ENCODE results near the gene BAMBI. TPM values are rescaled to one million over a fixed set of nuclear protein-coding genes. Genes with fewer than 3 reads are reported as not detected.

BAMBI gene
- total RNA-seq, 2 experiments from 2014 or later = 0.18 to 0.27 TPM

DNA sequence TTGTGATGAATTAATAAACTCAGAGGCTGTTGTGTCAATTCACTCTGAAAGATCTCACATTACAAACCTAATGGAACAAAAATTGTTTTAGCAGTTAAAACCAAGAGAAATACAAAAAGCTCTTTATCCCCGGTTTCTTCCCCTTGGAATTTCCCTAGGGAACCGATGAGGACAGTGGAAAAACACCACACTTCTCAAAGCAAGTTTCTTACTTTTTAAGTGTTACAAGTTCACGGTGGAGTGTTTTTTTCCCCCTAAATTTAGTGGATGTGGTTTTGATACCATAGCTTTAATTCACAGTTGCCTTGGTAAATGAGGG is 10.3 kb downstream of the BAMBI start:
- intact Hi-C loops (cut with micrococcal nuclease) = no loop called here
- TF ChIP-seq, protein P1, sequence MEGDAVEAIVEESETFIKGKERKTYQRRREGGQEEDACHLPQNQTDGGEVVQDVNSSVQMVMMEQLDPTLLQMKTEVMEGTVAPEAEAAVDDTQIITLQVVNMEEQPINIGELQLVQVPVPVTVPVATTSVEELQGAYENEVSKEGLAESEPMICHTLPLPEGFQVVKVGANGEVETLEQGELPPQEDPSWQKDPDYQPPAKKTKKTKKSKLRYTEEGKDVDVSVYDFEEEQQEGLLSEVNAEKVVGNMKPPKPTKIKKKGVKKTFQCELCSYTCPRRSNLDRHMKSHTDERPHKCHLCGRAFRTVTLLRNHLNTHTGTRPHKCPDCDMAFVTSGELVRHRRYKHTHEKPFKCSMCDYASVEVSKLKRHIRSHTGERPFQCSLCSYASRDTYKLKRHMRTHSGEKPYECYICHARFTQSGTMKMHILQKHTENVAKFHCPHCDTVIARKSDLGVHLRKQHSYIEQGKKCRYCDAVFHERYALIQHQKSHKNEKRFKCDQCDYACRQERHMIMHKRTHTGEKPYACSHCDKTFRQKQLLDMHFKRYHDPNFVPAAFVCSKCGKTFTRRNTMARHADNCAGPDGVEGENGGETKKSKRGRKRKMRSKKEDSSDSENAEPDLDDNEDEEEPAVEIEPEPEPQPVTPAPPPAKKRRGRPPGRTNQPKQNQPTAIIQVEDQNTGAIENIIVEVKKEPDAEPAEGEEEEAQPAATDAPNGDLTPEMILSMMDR (IDR thresholded peaks at IDR 0.05) = no peak
- peaks cover 21% of the 10 kb centered on the region for H3K27me3 Mint-ChIP-seq
- no peaks in the 10 kb centered on the region for H3K9me3 Mint-ChIP-seq
- H3K4me3 Mint-ChIP-seq = no peak overlapping the region
- CTCF ChIA-PET = interaction anchor here (1.3 kb wide), 1 partner anchor 24 kb away, joined by 6 read pairs; no protein-coding TSS in a partner anchor
- no peak overlapping the region for H3K27ac Mint-ChIP-seq
- POLR2A ChIA-PET = no interaction called here
- DNase-seq = no peak
- no peaks in the 10 kb centered on the region for H3K4me1 Mint-ChIP-seq (ENCODE audit: low read depth)
- H3K36me3 Mint-ChIP-seq (ENCODE audit: low read depth) = no peaks in the 10 kb centered on the region
- no peak for ATAC-seq

DNA sequence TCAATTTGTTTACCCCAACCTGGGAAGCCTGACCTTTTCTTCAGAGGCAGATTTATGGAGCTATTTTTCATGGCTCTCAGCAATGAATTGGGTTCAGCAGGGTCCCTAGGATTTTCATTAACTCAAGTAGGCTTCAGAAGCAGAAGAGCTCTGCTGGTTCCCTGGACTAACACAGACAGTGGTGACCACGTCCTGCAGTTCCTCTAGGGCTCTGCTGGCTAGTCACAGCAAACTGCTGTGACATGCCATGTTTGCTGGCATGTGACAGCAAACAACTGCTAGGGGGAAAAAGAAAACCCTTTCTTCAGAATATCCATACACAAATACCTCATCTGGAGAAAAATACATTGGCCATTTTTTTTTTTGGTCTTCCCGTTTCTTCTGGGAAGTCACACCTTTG is 13.2 kb downstream of the BAMBI start:
- Mint-ChIP-seq H3K27me3 (peaks cover 15% of the 10 kb centered on the region), H3K9me3 (no peaks in the 10 kb centered on the region), H3K36me3 (ENCODE audit: low read depth) (no peaks in the 10 kb centered on the region), H3K4me3 (no peak overlapping the region), H3K4me1 (ENCODE audit: low read depth) (no peaks in the 10 kb centered on the region), H3K27ac (no peak overlapping the region)
- ChIA-PET POLR2A (no interaction called here), CTCF (no interaction called here)
- ATAC-seq (no peak), DNase-seq (no peak)
- TF ChIP-seq, protein P1 (IDR thresholded peaks at IDR 0.05) = no peak
- intact Hi-C loops (cut with micrococcal nuclease) = no loop called here

DNA sequence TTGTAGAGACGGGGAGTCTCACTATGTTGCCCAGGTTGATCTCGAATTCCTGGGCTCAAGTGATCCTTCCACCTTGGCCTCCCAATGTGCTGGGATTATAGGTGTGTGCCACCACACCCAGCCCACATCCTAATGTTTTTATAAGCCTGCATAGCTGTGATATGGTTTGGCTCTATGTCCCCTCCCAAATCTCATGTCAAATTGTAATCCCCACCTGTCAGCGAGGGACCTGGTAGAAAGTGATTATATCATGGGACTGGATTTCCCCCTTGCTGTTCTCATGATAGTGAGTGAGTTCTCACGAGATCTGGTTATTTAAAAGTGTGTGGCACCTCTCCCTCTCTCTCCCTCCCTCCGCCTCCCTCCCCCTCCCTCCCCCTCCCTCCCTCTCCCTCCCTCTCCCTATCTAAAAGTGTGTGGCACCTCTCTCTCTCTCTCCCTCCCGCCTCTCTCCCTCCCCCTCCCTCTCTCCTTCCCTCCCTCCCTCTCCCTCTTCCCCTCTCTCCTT is 13.9 kb downstream of the BAMBI start:
- Mint-ChIP-seq H3K4me3 (no peak overlapping the region), H3K27me3 (peaks cover 15% of the 10 kb centered on the region), H3K4me1 (ENCODE audit: low read depth) (no peaks in the 10 kb centered on the region), H3K27ac (no peak overlapping the region), H3K9me3 (no peaks in the 10 kb centered on the region), H3K36me3 (ENCODE audit: low read depth) (no peaks in the 10 kb centered on the region)
- TF ChIP-seq, protein P1 (IDR thresholded peaks at IDR 0.05) = no peak
- ATAC-seq = no peak
- intact Hi-C loops (cut with micrococcal nuclease) = no loop called here
- DNase-seq = no peak
- CTCF ChIA-PET = no interaction called here
- POLR2A ChIA-PET = no interaction called here

DNA sequence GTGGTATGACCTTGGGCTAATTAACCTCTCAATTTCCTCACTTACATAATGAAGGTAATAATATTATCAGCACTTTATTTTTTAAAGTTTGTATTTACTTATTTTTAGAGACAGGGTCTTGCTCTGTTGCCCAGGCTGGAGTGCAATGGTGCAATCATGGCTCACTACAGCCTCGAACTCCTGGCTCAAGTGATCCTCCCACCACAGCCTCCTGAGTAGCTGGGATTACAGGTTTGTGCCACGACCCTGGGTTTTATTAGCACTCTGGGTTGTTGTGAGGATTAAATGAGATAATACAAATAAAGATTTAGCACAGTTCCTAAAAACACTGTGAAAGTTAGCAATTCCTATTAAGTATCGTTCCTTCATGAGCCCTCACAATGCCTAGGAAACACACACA is 14.7 kb downstream of the BAMBI start:
- Mint-ChIP-seq H3K27me3 (peaks cover 12% of the 10 kb centered on the region), H3K9me3 (no peaks in the 10 kb centered on the region), H3K4me1 (ENCODE audit: low read depth) (no peaks in the 10 kb centered on the region), H3K4me3 (no peak overlapping the region), H3K27ac (no peak overlapping the region), H3K36me3 (ENCODE audit: low read depth) (no peaks in the 10 kb centered on the region)
- TF ChIP-seq, protein P1 (IDR thresholded peaks at IDR 0.05) = no peak
- CTCF ChIA-PET = interaction anchor here (1.0 kb wide), 1 partner anchor 11 kb away, joined by 3 read pairs; no protein-coding TSS in a partner anchor
- POLR2A ChIA-PET = no interaction called here
- DNase-seq (no peak), ATAC-seq (no peak)
- intact Hi-C loops (cut with micrococcal nuclease) = no loop called here

DNA sequence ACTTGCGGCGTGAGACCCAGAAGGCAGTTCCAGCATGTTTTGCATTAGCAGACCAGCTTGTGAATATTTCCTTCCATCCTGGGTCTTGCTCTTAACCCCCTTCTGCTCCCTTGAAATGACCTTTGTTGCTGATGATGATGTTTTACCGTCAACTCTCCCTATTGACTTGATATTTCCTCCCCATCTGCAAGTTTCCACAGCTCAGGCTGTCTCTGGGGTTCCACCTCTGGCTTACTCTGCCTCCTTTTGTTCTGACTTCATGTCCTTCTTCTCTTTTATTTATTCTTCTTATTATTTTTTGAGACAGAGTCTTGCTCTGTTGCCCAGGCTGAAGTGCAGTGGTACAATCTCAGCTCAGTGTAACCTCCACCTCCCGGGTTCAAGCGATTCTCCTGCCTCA is 17.2 kb downstream of the BAMBI start:
- TF ChIP-seq, protein P1 (IDR thresholded peaks at IDR 0.05) = no peak
- intact Hi-C loops (cut with micrococcal nuclease) = no loop called here
- ATAC-seq (no peak), DNase-seq (no peak)
- no peaks in the 10 kb centered on the region for H3K9me3 Mint-ChIP-seq
- no peak overlapping the region for H3K4me3 Mint-ChIP-seq
- H3K36me3 Mint-ChIP-seq (ENCODE audit: low read depth) = no peaks in the 10 kb centered on the region
- POLR2A ChIA-PET = no interaction called here
- peaks cover 11% of the 10 kb centered on the region for H3K27me3 Mint-ChIP-seq
- no peak overlapping the region for H3K27ac Mint-ChIP-seq
- H3K4me1 Mint-ChIP-seq (ENCODE audit: low read depth) = no peaks in the 10 kb centered on the region
- CTCF ChIA-PET = interaction anchor here (1.4 kb wide), 1 partner anchor 18 kb away, joined by 4 read pairs; no protein-coding TSS in a partner anchor

Measured in activated CD8-positive, alpha-beta T cell treated with anti-CD3 and anti-CD28 coated beads for 36 hours (primary cell).